Measurements from ENCODE around the gene ZNF468.
"Not testable (repeated sequence)": the region's sequence is repeated elsewhere in the genome, so short reads cannot be mapped to it uniquely, and the experiment has no call there.

ZNF468 gene

DNA sequence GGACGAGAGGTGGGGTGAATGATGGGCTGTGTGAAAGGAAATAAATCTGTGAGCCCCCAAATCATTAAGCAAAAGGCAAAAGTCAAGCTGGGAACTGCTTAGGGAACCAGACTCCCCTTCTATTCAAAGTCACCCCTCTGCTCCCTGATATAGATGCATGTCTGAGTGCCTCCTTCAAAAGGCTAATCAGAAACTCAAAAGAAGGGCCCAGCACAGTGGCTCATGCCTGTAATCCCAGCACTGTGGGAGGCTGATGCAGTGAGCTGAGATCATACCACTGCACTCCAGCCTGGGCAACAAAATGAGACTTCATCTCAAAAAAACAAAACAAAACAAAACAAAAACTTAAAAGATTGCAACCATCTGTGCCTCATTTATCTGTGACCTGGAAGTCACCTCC, 23.1 kb downstream of the ZNF468 start:
- not testable (repeated sequence) for H3K4me1 ChIP-seq; H3K36me3 ChIP-seq; H3K27me3 ChIP-seq; H3K9me3 ChIP-seq; DNase-seq; H3K4me3 ChIP-seq (ENCODE audit: low read depth, low read length)

DNA sequence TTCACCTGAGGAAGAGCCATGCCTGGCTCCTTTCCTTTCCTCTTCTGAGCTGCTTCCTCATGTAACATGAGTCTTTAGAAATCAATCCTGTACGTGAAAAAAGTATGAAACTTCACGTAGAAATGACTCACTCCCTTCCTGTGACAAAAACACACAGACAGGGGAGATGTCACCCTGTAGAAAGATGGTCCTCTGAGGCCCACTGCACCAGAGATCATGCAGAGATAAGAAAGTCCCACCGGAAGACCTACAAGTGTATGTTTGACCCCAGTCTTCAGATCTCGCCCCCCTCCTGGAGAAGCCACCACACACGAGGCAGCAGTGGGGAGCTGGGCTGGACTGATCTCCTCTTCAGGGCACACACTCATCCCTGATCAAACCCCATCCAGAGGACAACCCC, 23.9 kb downstream of the ZNF468 start:
- not testable (repeated sequence) for H3K4me3 ChIP-seq (ENCODE audit: low read depth, low read length); DNase-seq; H3K4me1 ChIP-seq; H3K9me3 ChIP-seq; H3K36me3 ChIP-seq; H3K27me3 ChIP-seq

DNA sequence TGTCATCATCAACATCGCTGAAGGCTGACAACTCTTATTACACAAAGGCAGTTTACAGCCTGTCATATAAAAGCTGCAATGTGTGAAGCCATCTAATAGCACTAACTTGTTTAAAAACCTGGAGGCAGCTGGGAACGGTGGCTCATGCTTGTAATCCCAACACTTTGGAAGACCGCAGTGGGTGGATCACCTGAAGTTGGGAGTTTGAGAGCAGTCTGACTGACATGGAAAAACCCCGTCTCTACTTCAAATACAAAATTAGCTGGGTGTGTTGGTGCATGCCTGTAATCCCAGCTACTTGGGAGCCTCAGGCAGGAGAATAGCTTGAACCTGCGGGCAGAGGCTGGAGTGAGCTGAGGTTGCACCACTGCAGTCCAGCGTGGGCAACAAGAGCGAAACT, 27.6 kb downstream of the ZNF468 start:
- not testable (repeated sequence) for DNase-seq

DNA sequence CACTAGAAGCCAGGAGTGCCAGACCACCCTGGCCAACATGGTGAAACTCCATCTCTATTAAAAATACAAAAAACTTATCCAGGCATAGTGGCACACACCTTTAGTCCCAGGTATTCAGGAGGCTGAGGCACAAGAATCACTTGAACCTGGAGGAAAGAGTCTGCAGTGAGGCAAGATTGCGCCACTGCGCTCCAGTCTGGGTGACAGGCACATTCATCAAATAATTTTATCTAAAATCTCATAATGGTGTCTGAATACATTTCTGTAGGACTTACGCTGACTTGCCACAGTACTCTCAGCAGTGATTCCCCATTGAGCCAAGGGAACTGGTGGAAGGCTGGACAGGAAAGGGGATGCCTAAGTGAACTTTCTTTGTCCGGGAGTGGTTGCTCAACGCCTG, 31.7 kb downstream of the ZNF468 start:
- H3K4me3 ChIP-seq (ENCODE audit: low read depth, low read length) = no peak overlapping the region
- no peaks in the 10 kb centered on the region for H3K27me3 ChIP-seq
- H3K9me3 ChIP-seq = peaks cover 2% of the 10 kb centered on the region; the same call in 1 of the 2 replicates
- TF ChIP-seq, protein P1, sequence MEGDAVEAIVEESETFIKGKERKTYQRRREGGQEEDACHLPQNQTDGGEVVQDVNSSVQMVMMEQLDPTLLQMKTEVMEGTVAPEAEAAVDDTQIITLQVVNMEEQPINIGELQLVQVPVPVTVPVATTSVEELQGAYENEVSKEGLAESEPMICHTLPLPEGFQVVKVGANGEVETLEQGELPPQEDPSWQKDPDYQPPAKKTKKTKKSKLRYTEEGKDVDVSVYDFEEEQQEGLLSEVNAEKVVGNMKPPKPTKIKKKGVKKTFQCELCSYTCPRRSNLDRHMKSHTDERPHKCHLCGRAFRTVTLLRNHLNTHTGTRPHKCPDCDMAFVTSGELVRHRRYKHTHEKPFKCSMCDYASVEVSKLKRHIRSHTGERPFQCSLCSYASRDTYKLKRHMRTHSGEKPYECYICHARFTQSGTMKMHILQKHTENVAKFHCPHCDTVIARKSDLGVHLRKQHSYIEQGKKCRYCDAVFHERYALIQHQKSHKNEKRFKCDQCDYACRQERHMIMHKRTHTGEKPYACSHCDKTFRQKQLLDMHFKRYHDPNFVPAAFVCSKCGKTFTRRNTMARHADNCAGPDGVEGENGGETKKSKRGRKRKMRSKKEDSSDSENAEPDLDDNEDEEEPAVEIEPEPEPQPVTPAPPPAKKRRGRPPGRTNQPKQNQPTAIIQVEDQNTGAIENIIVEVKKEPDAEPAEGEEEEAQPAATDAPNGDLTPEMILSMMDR (IDR thresholded peaks at IDR 0.05; ENCODE audit: low read depth, low read length) = no peak
- H3K4me1 ChIP-seq = no peaks in the 10 kb centered on the region
- no peaks in the 10 kb centered on the region for H3K36me3 ChIP-seq
- no peak for DNase-seq

More for the DNA sequence above, 27.6 kb downstream of the ZNF468 start:
- not testable (repeated sequence) for H3K36me3 ChIP-seq; H3K4me3 ChIP-seq (ENCODE audit: low read depth, low read length); H3K9me3 ChIP-seq; H3K27me3 ChIP-seq; H3K4me1 ChIP-seq

DNA sequence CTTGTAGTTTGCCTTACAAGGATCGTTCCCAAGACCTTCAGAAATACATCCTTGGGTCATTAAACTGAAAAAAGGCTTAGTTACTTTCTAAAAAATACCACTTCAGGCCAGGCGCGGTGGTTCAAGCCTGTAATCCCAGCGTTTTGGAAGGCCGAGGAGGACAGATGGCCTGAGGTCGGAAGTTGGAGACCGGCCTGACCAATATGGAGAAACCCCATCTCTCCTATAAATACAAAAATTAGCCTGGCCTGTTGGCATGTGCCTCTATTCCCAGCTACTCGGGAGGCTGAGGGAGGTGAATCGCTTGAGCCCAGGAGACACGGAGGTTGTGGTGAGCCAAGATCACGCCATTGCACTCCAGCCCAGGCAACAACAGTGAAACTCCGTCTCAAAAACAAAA, 33.7 kb downstream of the ZNF468 start:
- Histone ChIP-seq H3K27me3 (no peaks in the 10 kb centered on the region), H3K36me3 (no peaks in the 10 kb centered on the region), H3K4me1 (no peaks in the 10 kb centered on the region), H3K9me3 (peaks cover 2% of the 10 kb centered on the region; the same call in 1 of the 2 replicates), H3K4me3 (ENCODE audit: low read depth, low read length) (no peak overlapping the region)
- no peak for DNase-seq
- TF ChIP-seq, protein P1 (IDR thresholded peaks at IDR 0.05; ENCODE audit: low read depth, low read length) = no peak

DNA sequence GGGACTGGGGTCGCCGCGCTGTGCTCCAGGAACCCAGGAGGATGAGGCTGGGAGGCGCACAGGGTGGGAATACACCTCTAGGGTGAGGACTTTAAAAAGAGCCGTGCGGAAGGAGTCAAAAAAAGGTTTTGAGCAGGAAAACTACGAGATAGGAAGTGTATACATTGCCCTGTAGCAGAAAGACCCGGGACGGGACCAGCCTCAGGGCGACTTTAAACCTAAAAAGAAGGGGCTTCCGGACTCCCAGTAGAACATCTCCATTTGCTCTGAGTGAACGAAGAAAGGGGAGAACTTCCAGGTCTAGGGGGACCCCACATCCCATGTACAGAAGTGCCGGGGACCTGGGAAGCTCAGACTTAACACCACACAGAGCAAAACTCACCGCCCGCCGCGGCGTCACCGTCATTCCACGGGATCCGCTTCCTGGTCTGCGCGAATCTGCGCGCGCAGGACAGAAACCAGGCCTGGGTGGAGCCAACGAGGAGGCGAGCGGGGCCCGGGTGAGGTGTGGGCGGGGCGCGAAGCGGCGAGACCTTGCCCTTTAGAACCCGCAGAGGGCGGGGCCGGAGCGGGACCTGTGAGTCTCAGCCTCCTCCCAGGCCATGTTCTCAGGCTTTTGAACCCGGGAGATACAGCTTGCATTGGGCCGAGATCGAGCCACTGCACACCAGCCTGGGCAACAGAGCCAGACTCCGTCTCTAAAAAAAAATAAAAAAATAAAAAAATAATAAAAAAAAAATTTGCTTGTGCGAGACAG, 36.0 kb downstream of the ZNF468 start, which contains the start of gene ZNF28:
Gene ZNF28, minus strand, starts transcription at position 430 of the 757 bp plus-strand sequence. CDS start 3,675 bp downstream, outside the sequence.
- peak; percentile 73 for DNase-seq
- H3K36me3 ChIP-seq, H3K9me3 ChIP-seq, H3K27me3 ChIP-seq, H3K4me1 ChIP-seq: not testable (repeated sequence)
- peak within 1 kb of the TSS; percentile 67 for H3K4me3 ChIP-seq (ENCODE audit: low read depth, low read length)

DNA sequence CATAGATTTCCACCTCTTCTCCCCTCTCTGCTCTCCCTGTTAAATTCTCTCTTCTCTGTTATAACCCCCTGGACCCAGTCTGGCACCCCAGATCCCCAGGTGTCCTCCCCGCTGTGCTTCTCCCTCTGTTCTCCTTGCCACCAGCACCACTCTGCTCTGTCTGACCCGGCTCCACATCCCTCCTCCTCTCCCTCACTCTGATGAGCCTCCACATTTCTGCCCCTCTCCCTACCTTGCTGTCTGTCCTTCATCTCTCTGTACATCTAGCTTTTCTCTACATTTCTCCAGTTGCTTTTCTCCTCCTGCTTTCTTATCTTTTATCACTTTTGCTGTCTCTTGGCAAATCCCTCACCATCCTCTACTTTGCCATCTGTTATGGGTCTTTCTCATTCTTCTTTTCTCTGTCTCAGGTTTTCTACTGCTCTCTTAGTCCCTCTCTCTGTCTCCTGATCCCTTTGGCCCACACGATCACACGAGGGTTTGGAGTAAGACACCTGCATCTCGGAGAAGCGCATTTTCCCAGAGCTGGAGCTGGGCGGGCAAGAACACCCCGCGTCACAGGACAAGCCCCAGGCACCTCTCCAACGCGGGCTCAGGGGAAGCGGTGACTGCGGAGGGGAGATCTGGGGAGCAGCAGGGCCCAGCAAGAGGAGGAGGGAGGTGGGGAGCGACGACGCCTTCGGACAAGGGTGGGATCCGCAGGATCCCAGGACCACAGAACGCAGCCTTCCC, 36.8 kb downstream of the ZNF468 start:
- not testable (repeated sequence) for DNase-seq, H3K36me3 ChIP-seq, H3K9me3 ChIP-seq, H3K4me1 ChIP-seq, H3K27me3 ChIP-seq
- H3K4me3 ChIP-seq (ENCODE audit: low read depth, low read length) = peak overlapping the region; percentile 67

DNA sequence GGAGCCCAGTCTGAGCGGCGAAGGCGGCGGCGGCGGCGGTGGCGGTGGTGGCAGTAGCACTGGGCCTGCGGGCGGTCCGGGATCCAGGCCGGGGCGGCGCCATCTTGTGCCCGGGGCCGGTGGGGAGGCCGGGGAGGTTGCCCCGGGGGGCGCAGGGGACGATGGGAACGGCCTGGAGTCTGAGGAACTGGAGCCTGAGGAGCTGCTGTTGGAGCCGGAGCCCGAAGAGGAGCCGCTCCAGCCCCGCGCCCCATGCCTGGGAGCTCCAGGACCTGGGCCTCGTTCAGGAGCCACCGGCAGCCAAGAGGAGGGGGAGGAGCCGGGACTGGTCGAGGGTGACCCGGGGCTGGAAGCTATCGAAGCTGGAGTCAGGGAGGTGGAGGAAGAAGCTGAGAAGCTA, 47.6 kb downstream of the ZNF468 start:
- Histone ChIP-seq H3K4me3 (ENCODE audit: low read depth, low read length) (no peak overlapping the region), H3K36me3 (no peaks in the 10 kb centered on the region), H3K27me3 (no peaks in the 10 kb centered on the region), H3K9me3 (no peaks in the 10 kb centered on the region), H3K4me1 (no peaks in the 10 kb centered on the region)
- no peak for DNase-seq
- TF ChIP-seq, protein P1 (IDR thresholded peaks at IDR 0.05; ENCODE audit: low read depth, low read length) = no peak

DNA sequence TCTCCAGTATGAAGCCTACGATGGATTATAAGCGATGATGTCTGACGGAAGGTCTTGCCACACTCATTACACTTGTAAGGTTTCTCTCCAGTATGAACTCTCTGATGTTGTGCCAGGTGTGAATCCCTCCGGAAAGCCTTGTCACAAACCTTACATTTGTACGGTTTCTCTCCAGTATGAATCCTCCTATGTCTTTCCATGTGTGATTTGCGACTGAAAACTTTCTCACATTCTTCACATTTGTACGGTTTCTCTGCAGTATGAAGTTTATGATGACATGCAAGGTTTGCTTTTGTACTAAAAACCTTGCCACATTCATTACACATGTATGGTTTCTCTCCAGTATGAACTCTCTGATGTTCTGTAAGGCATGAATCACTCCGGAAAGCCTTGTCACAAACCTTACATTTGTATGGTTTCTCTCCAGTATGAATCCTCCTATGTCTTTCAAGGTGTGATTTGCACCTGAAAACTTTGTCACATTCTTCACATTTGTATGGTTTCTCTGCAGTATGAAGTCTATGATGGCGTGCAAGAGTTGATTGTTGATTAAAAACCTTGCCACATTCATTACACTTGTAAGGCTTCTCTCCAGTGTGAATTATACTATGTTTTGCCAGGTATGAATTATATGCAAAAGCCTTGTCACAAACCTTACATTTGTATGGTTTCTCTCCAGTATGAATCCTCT, 57.3 kb downstream of the ZNF468 start:
- not testable (repeated sequence) for H3K27me3 ChIP-seq; DNase-seq; H3K9me3 ChIP-seq; H3K4me1 ChIP-seq; H3K36me3 ChIP-seq; H3K4me3 ChIP-seq (ENCODE audit: low read depth, low read length)
